Body of pancreas (tissue), 4 donors: ENCODE results near the gene PDS5A.

Source experiments
- POLR2A ChIP-seq, 3 donors: fragments of 450-650 bp; IDR thresholded peaks; one replicate each; pipeline ENCODE4 v1.6.1; 2016; ENCODE audit warnings: antibody characterized with exemption in 3 of 3, mild to moderate bottlenecking in 2 of 3
- TF ChIP-seq, protein P1 (sequence below), 7 experiments: fragments of 450-650 bp in 4 of 7; fragments of 200-600 bp in 3 of 7; sonication (generic) in 3 of 7; IDR thresholded peaks; one replicate each; pipeline ENCODE4 v1.5.1; 2016 to 2019; ENCODE audit warnings: antibody characterized with exemption in 7 of 7

- TF ChIP-seq, protein P1, sequence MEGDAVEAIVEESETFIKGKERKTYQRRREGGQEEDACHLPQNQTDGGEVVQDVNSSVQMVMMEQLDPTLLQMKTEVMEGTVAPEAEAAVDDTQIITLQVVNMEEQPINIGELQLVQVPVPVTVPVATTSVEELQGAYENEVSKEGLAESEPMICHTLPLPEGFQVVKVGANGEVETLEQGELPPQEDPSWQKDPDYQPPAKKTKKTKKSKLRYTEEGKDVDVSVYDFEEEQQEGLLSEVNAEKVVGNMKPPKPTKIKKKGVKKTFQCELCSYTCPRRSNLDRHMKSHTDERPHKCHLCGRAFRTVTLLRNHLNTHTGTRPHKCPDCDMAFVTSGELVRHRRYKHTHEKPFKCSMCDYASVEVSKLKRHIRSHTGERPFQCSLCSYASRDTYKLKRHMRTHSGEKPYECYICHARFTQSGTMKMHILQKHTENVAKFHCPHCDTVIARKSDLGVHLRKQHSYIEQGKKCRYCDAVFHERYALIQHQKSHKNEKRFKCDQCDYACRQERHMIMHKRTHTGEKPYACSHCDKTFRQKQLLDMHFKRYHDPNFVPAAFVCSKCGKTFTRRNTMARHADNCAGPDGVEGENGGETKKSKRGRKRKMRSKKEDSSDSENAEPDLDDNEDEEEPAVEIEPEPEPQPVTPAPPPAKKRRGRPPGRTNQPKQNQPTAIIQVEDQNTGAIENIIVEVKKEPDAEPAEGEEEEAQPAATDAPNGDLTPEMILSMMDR (IDR thresholded peaks at IDR 0.05): no peak
- no peak for TF ChIP-seq POLR2A (IDR thresholded peaks at IDR 0.05)
Measured at GRCh38 chr4:39900966-39901365, 76.7 kb downstream of the PDS5A start.
